NCI-H1105 treated with DMSO at 0.1 percent for 48 hours (cell line): ENCODE results near the gene VWA5B2.

Source experiments
- DNase-seq: peaks from one replicate; lab custom pipeline; 2025; lab: John Stamatoyannopoulos, UW

Gene VWA5B2

GRCh38 chr3:184275961-184276910 is 46.9 kb downstream of the VWA5B2 start, which contains the start of gene ECE2:
Gene ECE2, plus strand, starts transcription at chr3:184276022. Its CDS starts 132 bp downstream, at chr3:184276154.
- no peak for DNase-seq

- no peak for DNase-seq
Measured at GRCh38 chr3:184277366-184277765, 48.0 kb downstream of the VWA5B2 start.

GRCh38 chr3:184282941-184283340 is 53.6 kb downstream of the VWA5B2 start:
- no peak for DNase-seq

- DNase-seq, result no peak
Measured at GRCh38 chr3:184283681-184284080, 54.3 kb downstream of the VWA5B2 start.

GRCh38 chr3:184284696-184285095 is 55.3 kb downstream of the VWA5B2 start:
- DNase-seq, result peak; percentile 93

- DNase-seq, result peak; percentile 76
Measured at GRCh38 chr3:184289426-184289938, 60.1 kb downstream of the VWA5B2 start.

- DNase-seq, result no peak
Measured at GRCh38 chr3:184290331-184290730, 60.9 kb downstream of the VWA5B2 start.

- DNase-seq, result no peak
Measured at GRCh38 chr3:184291044-184291737, 61.8 kb downstream of the VWA5B2 start.
